CD4-positive, alpha-beta T cell treated with Interleukin-4 for 1 hour (primary cell): ENCODE data around the gene N4BP2L1.

Experiments
- DNase-seq, 2 donors: peaks; one replicate each; pipeline ENCODE4 v3.0.0-alpha.2; 2020 to 2022

The N4BP2L1 gene

GRCh38 chr13:32431361-32431760, 3.4 kb upstream of the N4BP2L1 start:
- DNase-seq, result no peak

DNA sequence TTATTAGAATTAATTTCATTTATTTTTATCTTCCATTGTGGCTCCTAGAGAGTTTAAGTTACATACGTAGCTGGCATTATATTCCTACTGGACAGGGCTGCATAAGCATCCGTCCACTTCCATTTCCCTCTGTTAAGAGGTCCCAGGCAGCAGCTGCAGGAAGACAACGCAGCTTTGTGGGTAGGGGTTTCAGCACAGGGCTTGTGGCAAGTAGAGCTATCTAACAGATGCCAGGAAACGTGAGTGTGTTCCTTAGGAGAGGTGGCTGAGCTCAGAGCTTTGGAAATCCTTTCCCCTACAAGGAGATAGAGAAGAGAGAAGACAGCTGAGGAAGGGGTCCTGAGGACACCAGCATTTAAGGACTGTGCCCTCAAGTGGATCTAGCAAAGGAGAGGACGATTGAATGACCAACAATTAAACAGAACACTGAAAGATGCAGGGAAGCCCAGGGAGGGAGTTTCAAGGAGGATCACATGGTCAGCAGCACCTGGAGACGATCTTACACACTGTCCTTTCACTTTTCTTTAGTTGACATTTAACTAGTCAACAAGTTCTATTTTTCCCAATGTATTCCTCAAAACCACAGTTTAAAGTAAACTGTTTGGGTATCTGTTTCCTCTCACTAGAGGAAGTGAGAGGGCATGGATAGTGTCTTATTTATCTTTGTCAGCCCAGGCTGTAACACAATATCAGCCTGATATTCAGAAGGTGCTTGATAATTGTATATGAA, 2.3 kb upstream of the N4BP2L1 start:
- DNase-seq, result no peak

GRCh38 chr13:32429433-32429909, 1.5 kb upstream of the N4BP2L1 start:
- no peak for DNase-seq

GRCh38 chr13:32428581-32429432, 877 bp upstream of the N4BP2L1 start:
- DNase-seq, result peak; percentile 31 to 33

DNA sequence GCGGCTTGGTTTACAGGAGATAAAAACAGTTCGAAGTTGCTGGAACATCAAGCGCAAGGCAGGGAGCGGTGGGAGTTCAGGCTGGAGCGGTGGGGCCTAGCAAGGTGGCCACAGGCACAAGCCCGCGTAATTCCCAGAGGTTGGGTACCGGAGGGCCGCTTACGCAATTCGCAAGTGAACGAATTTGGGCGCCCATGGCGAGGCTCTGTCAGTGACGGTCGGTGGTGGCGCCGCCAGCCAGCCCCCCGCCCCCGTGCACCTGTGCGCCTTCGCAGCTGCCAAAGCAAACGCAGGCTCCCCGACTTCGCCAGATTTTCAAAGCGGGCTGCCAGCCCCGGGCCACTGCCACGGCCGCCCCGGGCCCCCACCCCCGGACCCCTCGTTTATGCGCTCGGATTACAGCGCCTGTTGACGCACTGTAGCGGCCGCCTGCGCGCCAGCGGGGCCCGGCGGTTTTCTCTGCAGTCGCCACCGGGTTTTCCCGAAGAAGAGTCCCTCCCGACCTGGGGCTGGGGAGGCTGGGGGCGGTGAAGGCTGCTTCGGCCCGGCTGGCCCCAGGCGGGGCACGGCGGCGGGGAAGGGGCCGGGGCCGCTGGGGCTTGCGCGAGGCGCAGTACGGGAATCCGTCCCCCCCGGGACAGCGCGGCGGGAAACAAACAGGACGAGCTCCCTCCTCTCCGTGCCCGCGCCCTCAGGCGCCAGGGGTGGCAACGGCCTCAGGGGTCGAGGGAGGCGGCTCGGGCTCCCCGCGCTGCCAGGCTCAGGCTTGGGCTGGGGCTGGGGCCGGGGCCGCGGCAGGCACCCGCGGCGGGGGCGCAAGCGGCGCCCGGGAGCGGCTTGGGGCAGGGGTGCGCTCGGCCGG, 709 bp downstream of the N4BP2L1 start:
- DNase-seq, result peak; percentile 58 to 67

- peak; percentile 50 to 81 for DNase-seq
These were observed 1.5 kb downstream of the N4BP2L1 start for GRCh38 chr13:32426191-32426989.

GRCh38 chr13:32425158-32425557, 2.8 kb downstream of the N4BP2L1 start:
- DNase-seq, result no peak

- DNase-seq, result no peak
These were observed 4.3 kb downstream of the N4BP2L1 start for GRCh38 chr13:32423592-32423991.

DNA sequence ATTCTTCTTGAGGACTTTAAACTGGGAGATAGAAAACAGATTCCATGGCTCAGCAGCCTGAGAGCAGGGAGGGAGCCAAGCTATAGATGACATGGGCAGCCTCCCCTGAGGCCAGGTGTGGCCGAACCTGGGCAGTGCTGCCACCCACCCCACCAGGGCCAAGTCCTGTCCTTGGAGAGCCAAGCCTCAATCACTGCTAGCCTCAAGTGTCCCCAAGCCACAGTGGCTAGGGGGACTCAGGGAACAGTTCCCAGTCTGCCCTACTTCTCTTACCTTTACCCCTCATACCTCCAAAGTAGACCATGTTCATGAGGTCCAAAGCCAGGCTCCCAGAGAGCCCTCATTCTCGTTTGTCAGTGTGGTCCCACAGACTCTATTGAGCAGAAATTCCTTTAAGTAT, 8.1 kb downstream of the N4BP2L1 start:
- no peak for DNase-seq

- no peak for DNase-seq
These were observed 9.9 kb downstream of the N4BP2L1 start for GRCh38 chr13:32417995-32418394.

DNA sequence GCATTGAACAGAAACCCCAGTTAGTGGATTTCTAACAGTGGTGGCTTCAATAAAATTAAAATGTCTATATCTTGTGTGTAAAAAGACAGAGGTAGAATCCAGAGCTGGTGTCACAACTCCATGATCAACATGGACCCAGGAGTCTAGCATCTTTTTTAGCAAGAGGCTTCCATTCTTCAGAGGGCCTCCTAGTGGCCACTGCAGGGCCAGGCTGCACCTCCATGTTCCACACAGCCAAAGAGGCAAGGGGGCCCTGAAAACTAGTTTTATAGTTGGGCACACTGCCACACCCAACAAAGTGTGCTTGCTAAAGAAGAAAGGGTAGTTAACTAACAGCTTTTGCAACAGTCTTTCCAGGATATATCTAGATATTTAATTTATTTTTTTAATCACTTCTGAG, 12.9 kb downstream of the N4BP2L1 start:
- peak; percentile 27 to 38 for DNase-seq

GRCh38 chr13:32414580-32414979, 13.3 kb downstream of the N4BP2L1 start:
- DNase-seq, result no peak

GRCh38 chr13:32413284-32413683, 14.6 kb downstream of the N4BP2L1 start:
- DNase-seq, result no peak

GRCh38 chr13:32409561-32410421, 18.1 kb downstream of the N4BP2L1 start:
- DNase-seq, result no peak

DNA sequence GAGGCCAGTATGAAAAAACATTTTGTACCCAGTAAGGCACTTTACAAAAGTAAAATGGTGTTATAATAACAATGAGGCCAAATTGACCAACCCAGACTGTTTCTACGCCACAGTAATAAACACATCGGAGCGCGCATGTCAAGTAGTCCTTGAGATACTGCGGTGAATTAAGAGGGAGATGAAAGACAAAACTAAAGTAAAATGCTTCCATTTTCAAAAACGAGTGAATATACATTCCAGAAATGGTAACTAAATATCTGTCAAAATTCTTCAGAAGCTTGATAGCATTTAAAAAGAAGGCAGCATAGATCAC, 19.0 kb downstream of the N4BP2L1 start:
- no peak for DNase-seq

GRCh38 chr13:32408296-32409000, 19.5 kb downstream of the N4BP2L1 start:
- no peak for DNase-seq

- no peak for DNase-seq
These were observed 20.1 kb downstream of the N4BP2L1 start for GRCh38 chr13:32407854-32408253.

DNA sequence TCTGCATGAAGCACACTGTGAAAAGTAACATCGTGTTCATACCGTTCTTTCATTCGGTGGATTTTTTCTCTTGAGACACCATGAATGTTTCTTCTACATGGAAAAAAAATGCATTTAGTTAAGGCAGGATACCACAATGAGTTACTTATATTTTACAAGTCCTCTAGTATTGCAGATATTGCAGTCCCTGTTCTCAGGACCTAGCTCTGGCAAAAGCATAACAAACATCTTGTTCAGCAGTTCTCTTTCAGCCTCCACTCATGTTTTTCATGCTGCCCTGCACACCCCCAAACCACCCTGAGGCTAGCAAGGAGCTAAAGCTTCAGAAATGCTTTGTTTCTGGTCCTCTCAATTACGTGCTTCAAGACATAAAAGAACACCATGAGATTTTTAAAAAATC, 24.8 kb downstream of the N4BP2L1 start:
- DNase-seq, result no peak

GRCh38 chr13:32391101-32391619, 36.8 kb downstream of the N4BP2L1 start:
- DNase-seq, result no peak

DNA sequence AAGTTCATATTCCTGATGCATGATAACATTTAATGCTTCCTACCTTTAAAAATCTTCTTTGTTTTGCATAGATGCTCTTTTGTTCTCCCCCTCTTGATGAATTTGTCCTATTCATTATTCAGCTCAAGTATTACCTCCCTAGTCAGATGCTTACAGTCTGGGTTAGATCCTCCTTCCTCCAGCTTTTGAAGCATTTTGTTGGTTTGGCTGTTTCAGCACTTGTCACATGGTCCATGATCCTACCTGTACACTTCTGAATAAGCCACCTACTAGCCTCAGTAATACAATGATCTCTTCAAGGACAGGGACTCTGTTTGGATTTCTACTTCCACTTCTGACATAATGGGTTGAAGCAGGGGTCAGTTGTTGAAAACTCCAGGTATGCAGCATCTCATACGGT, 37.4 kb downstream of the N4BP2L1 start:
- DNase-seq, result no peak
